HG02642 (cell line): Measurements from ENCODE around the gene SH2D2A.
A peak's percentile ranks its signal among the peaks of the same experiment; 100 is the strongest.

Experiments used
- ATAC-seq: cut with Tn5 transposase; IDR thresholded peaks from one replicate; pipeline ENCODE4 v1.9.1; 2021; ENCODE audit warnings: mild to moderate bottlenecking; ENCODE audit not compliant: unreplicated experiment, poor library complexity

Gene SH2D2A

GRCh38 chr1:156816561-156817328 is at the start of gene SH2D2A:
SH2D2A (minus strand) TSS chr1:156816848; CDS start chr1:156816708, 140 bp downstream.
- peak; percentile 63 for ATAC-seq

- ATAC-seq: no peak
These were observed 49.2 kb upstream of the SH2D2A start for GRCh38 chr1:156865865-156866248.

GRCh38 chr1:156865258-156865657 is 48.6 kb upstream of the SH2D2A start:
- no peak for ATAC-seq

- no peak for ATAC-seq
These were observed 48.1 kb upstream of the SH2D2A start for GRCh38 chr1:156864796-156865195.

GRCh38 chr1:156863631-156864030 is 47.0 kb upstream of the SH2D2A start:
- ATAC-seq: no peak

- no peak for ATAC-seq
These were observed 46.5 kb upstream of the SH2D2A start for GRCh38 chr1:156862997-156863599.

- ATAC-seq: no peak
These were observed 45.9 kb upstream of the SH2D2A start for GRCh38 chr1:156862584-156862983.

- no peak for ATAC-seq
These were observed 44.2 kb upstream of the SH2D2A start, which contains the start of gene NTRK1 for GRCh38 chr1:156860628-156861423. NTRK1 (plus strand) TSS chr1:156860865; CDS start chr1:156860935, 70 bp downstream.

- no peak for ATAC-seq
These were observed 43.5 kb upstream of the SH2D2A start for GRCh38 chr1:156860113-156860627.

- ATAC-seq: no peak
These were observed 43.0 kb upstream of the SH2D2A start for GRCh38 chr1:156859523-156860112.

- ATAC-seq: no peak
These were observed 42.4 kb upstream of the SH2D2A start, which contains the start of gene INSRR for GRCh38 chr1:156858959-156859522. INSRR (minus strand) TSS chr1:156859117; CDS start chr1:156858621, 496 bp downstream.

- no peak for ATAC-seq
These were observed 41.9 kb upstream of the SH2D2A start for GRCh38 chr1:156858555-156858956.

GRCh38 chr1:156857532-156857931 is 40.9 kb upstream of the SH2D2A start:
- no peak for ATAC-seq

GRCh38 chr1:156856282-156856785 is 39.7 kb upstream of the SH2D2A start:
- no peak for ATAC-seq

- ATAC-seq: no peak
These were observed 38.0 kb upstream of the SH2D2A start for GRCh38 chr1:156854634-156855033.

GRCh38 chr1:156853761-156854160 is 37.1 kb upstream of the SH2D2A start:
- no peak for ATAC-seq

GRCh38 chr1:156852418-156852874 is 35.8 kb upstream of the SH2D2A start:
- ATAC-seq: no peak

- ATAC-seq: no peak
These were observed 35.2 kb upstream of the SH2D2A start for GRCh38 chr1:156851779-156852417.

GRCh38 chr1:156849151-156849496 is 32.5 kb upstream of the SH2D2A start:
- ATAC-seq: no peak
